IMR-90 (cell line): ENCODE results near the gene ZNF618.

Experiments
- BHLHE40 ChIP-seq: fragments of 150-350 bp; IDR thresholded peaks from 2 replicates; pipeline ENCODE4 v1.6.1; 2016; ENCODE audit warnings: mild to moderate bottlenecking, low read depth, low read length
- CEBPB ChIP-seq: IDR thresholded peaks from 2 replicates; pipeline ENCODE4 v1.6.1; 2012; ENCODE audit warnings: low read depth, low read length, improper control_type of control experiment
- CHD1 ChIP-seq: IDR thresholded peaks from 2 replicates; pipeline ENCODE4 v1.6.1; 2012; ENCODE audit warnings: low read depth, low read length, improper control_type of control experiment
- CTCF ChIP-seq: conservative IDR thresholded peaks from 2 replicates; pipeline ENCODE4 v1.5.1; 2012; ENCODE audit warnings: mild to moderate bottlenecking, low read depth, low read length, improper control_type of control experiment
- FOS ChIP-seq: fragments of 150-350 bp; IDR thresholded peaks from 2 replicates; pipeline ENCODE4 v1.6.1; 2016; ENCODE audit warnings: low read depth, low read length
- MAFK ChIP-seq: IDR thresholded peaks from 2 replicates; pipeline ENCODE4 v1.6.1; 2012; ENCODE audit warnings: low read depth, low read length, improper control_type of control experiment
- MAZ ChIP-seq: IDR thresholded peaks from 2 replicates; pipeline ENCODE4 v1.6.1; 2012; ENCODE audit warnings: low read depth, mild to moderate bottlenecking, low read length, improper control_type of control experiment, moderate library complexity, borderline replicate concordance
- MXI1 ChIP-seq: IDR thresholded peaks from 2 replicates; pipeline ENCODE4 v1.6.1; 2012; ENCODE audit warnings: low read depth, mild to moderate bottlenecking, low read length, moderate library complexity, borderline replicate concordance
- POLR2A ChIP-seq: IDR thresholded peaks from 2 replicates; pipeline ENCODE4 v1.6.1; 2012; ENCODE audit warnings: mild to moderate bottlenecking, low read depth, low read length
- RAD21 ChIP-seq: IDR thresholded peaks from 2 replicates; pipeline ENCODE4 v1.6.1; 2012; ENCODE audit warnings: low read length, improper control_type of control experiment
- RFX5 ChIP-seq: IDR thresholded peaks from 2 replicates; pipeline ENCODE4 v1.8.0; 2012; ENCODE audit warnings: low read depth, mild to moderate bottlenecking, low read length, moderate library complexity
- SMC3 ChIP-seq: fragments of 150-350 bp; IDR thresholded peaks from 2 replicates; pipeline ENCODE4 v1.6.1; 2016; ENCODE audit warnings: low read depth, mild to moderate bottlenecking, antibody characterized with exemption, low read length, moderate library complexity
- TF ChIP-seq, protein P1 (sequence below): fragments of 150-350 bp; IDR thresholded peaks from 2 replicates; pipeline ENCODE4 v1.6.1; 2017; ENCODE audit warnings: mild to moderate bottlenecking, antibody characterized with exemption, low read length, low read depth

- TF ChIP-seq MXI1 (no peak), CTCF (no peak), RAD21 (no peak), RFX5 (no peak), POLR2A (no peak), MAFK (no peak), CEBPB (no peak), BHLHE40 (no peak), FOS (no peak), CHD1 (no peak), SMC3 (no peak), MAZ (no peak)
- TF ChIP-seq, protein P1, sequence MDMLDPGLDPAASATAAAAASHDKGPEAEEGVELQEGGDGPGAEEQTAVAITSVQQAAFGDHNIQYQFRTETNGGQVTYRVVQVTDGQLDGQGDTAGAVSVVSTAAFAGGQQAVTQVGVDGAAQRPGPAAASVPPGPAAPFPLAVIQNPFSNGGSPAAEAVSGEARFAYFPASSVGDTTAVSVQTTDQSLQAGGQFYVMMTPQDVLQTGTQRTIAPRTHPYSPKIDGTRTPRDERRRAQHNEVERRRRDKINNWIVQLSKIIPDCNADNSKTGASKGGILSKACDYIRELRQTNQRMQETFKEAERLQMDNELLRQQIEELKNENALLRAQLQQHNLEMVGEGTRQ, result no peak
Observed at GRCh38 chr9:113988385-113989016, 112.4 kb downstream of the ZNF618 start.
